Keratinocyte (primary cell): Measurements from ENCODE around the gene PYGB. TPM values are rescaled to one million over a fixed set of nuclear protein-coding genes. Genes with fewer than 3 reads are reported as not detected.

Source experiments
- DNase-seq: peaks from one replicate; pipeline ENCODE4 v3.0.0-alpha.2; 2011; ENCODE audit warnings: low read depth, missing footprints, low spot score
- FAIRE-seq: peaks from 2 replicates; lab custom pipeline; 2011; peaks lifted over from hg19 to GRCh38; lab: Jason Lieb, UNC
- H2AFZ ChIP-seq: 2 replicates; pipeline ENCODE4 v1.6.0; 2012; ENCODE audit warnings: low read length, control low read depth, inconsistent platforms; ENCODE audit not compliant: control insufficient read depth
- H3K27ac ChIP-seq: 2 replicates; pipeline ENCODE4 v1.5.1; 2011; ENCODE audit warnings: low read length; ENCODE audit not compliant: control insufficient read depth, insufficient read depth
- H3K27me3 ChIP-seq: 3 replicates; pipeline ENCODE4 v1.6.0; 2011; ENCODE audit warnings: low read length; ENCODE audit not compliant: control insufficient read depth, insufficient read depth; ENCODE audit errors: extremely low read depth
- H3K36me3 ChIP-seq, 2 experiments: 2 replicates in 1 of 2; 3 replicates in 1 of 2; pipeline ENCODE4 v1.5.1; 2011; ENCODE audit warnings: low read length in 2 of 2, mild to moderate bottlenecking in 1 of 2; ENCODE audit not compliant: control insufficient read depth in 2 of 2, insufficient read depth in 2 of 2; ENCODE audit errors: extremely low read depth in 1 of 2
- H3K4me1 ChIP-seq: 3 replicates; pipeline ENCODE4 v1.5.1; 2011; ENCODE audit warnings: low read length; ENCODE audit not compliant: control insufficient read depth, insufficient read depth; ENCODE audit errors: extremely low read depth
- H3K4me2 ChIP-seq: 3 replicates; pipeline ENCODE4 v1.6.0; 2011; ENCODE audit warnings: low read depth, low read length; ENCODE audit not compliant: control insufficient read depth, insufficient read depth; ENCODE audit errors: extremely low read depth
- H3K4me3 ChIP-seq, 3 experiments: fragments of 200-600 bp in 1 of 3; sonication (generic) in 1 of 3; 2 replicates in 2 of 3; 3 replicates in 1 of 3; pipeline ENCODE4 v1.5.1; 2011 to 2016; ENCODE audit warnings: low read length in 3 of 3, mild to moderate bottlenecking in 3 of 3, control low read depth in 2 of 3, inconsistent platforms in 1 of 3, low read depth in 1 of 3, mixed read lengths in 1 of 3, mixed run types in 1 of 3, moderate library complexity in 1 of 3; ENCODE audit not compliant: control insufficient read depth in 2 of 3, insufficient read depth in 2 of 3; ENCODE audit errors: extremely low read depth in 1 of 3
- H3K79me2 ChIP-seq: 2 replicates; pipeline ENCODE4 v1.6.0; 2012; ENCODE audit warnings: low read length; ENCODE audit not compliant: control insufficient read depth, insufficient read depth
- H3K9ac ChIP-seq: 3 replicates; pipeline ENCODE4 v1.6.0; 2011; ENCODE audit warnings: low read length; ENCODE audit not compliant: control insufficient read depth, insufficient read depth; ENCODE audit errors: extremely low read depth
- H3K9me1 ChIP-seq: 3 replicates; pipeline ENCODE4 v1.6.0; 2011; ENCODE audit warnings: low read length; ENCODE audit not compliant: control insufficient read depth, insufficient read depth; ENCODE audit errors: extremely low read depth
- H3K9me3 ChIP-seq: 2 replicates; pipeline ENCODE4 v1.5.1; 2012; ENCODE audit warnings: low read depth, low read length; ENCODE audit not compliant: control insufficient read depth
- H4K20me1 ChIP-seq: 3 replicates; pipeline ENCODE4 v1.6.0; 2011; ENCODE audit warnings: low read length; ENCODE audit not compliant: control insufficient read depth, insufficient read depth; ENCODE audit errors: extremely low read depth
- EZH2 ChIP-seq: IDR thresholded peaks from one replicate; pipeline ENCODE4 v1.6.1; 2012; ENCODE audit warnings: inconsistent platforms, mild to moderate bottlenecking, low read length, moderate library complexity
- dilution Hi-C: fragments of 300-500 bp; cut with MboI; formaldehyde crosslinking; loops from one replicate; pipeline ENCODE4 v1.7.0; 2020; ENCODE audit warnings: low sequenced_read_pairs; ENCODE audit not compliant: extremely low pct_ligation_motif_present
- polyA plus RNA-seq, 5 experiments: library from polyadenylated mRNA; depleted of rRNA in 3 of 5; stranded (reverse) in 3 of 5; stranded (forward) in 1 of 5; unstranded in 1 of 5; fragments of >200 nt; gene quantifications; 1 replicate in 1 of 5; 2 replicates in 3 of 5; 3 replicates in 1 of 5; pipeline versions ENCODE4 v1.2.1 to v1.2.3, GENCODE V29; 2011 to 2012; ENCODE audit warnings: missing spikeins in 2 of 5, low read depth in 1 of 5, low replicate concordance in 1 of 5
- TF ChIP-seq, protein P1 (sequence below), 3 experiments: IDR thresholded peaks in 1 of 3; conservative IDR thresholded peaks in 1 of 3; optimal IDR thresholded peaks in 1 of 3; 2 replicates in 2 of 3; 3 replicates in 1 of 3; pipeline versions ENCODE3 to v1.5.1; 2011; ENCODE audit warnings: low read length in 3 of 3, mild to moderate bottlenecking in 3 of 3, moderate library complexity in 2 of 3, control low read depth in 1 of 3, inconsistent platforms in 1 of 3; ENCODE audit not compliant: insufficient read depth in 2 of 3; ENCODE audit errors: extremely low read depth in 1 of 3

Gene PYGB
- polyA plus RNA-seq, 1 donor (not counting 4 experiments of a cell fraction or from before 2014, with no cell fraction given), result 78.3 TPM

DNA sequence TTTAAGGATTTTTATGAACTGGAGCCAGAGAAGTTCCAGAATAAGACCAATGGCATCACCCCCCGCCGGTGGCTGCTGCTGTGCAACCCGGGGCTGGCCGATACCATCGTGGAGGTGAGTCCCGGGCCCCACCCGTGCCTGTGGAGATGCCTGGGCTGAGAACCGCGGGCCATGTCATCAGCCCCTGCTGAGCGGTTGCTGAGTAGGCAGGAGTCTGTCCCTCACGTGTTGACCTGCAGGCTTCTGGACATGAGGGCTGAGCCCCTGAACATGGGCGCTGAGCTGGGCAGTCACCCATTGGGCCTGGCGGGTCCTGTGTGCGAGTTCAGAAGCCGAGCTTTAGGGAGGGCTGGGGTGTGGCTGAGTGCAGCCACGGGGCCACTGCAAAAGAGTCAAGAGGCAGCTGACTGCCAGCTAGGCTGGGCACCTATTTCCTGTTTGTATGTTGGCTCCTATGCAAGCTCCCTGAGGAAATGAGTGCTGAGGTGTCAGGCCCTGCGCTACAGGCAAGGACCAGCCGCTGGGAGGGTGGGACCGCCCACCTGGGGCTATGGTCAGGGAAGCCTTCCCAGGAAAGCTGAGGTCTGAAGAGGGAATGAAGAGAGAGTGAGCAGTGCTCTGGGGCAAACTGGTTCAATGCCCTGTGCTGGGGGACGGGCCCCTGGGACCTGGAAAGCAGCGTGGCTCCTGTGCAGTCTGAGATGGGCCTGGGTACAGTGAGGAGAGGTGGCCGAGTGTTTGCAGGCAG is 34.3 kb downstream of the PYGB start:
- H3K9me3 ChIP-seq, result no peaks in the 10 kb centered on the region
- H3K79me2 ChIP-seq, result peaks cover 2% of the 10 kb centered on the region
- H2AFZ ChIP-seq, result no peak overlapping the region
- no peaks in the 10 kb centered on the region for H3K9me1 ChIP-seq
- no peaks in the 10 kb centered on the region for H3K4me1 ChIP-seq
- H3K36me3 ChIP-seq, result peaks cover 77 to 79% of the 10 kb centered on the region in 2 experiments
- dilution Hi-C loops, result no loop called here
- no peak for FAIRE-seq
- TF ChIP-seq EZH2, result no peak
- peaks cover 6% of the 10 kb centered on the region for H4K20me1 ChIP-seq
- H3K4me3 ChIP-seq, result no peak overlapping the region
- no peaks in the 10 kb centered on the region for H3K27me3 ChIP-seq
- no peak overlapping the region for H3K9ac ChIP-seq
- H3K27ac ChIP-seq, result no peak overlapping the region
- no peak for DNase-seq
- H3K4me2 ChIP-seq, result no peak overlapping the region

DNA sequence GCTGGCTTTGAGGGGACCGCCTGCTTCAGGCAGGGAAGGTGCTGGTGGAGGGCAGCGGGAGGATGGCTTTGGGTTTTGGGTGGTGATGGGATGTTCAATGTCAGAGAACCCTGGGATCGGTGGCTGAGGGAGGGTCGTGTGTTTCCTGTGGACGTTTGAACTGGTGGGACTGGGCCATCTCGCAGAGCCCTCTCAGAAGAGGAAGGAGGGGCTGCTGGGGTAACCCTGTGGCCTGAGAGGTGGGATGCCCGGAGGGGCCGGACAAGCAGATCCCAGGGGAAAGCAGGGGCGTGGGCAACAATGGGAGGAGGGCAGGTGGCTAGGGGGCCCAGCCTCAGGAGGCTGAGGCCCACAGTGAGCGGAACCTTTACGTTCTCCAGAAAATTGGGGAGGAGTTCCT is 34.9 kb downstream of the PYGB start:
- no peak overlapping the region for H2AFZ ChIP-seq
- H3K9me3 ChIP-seq, result no peaks in the 10 kb centered on the region
- H4K20me1 ChIP-seq, result peaks cover 6% of the 10 kb centered on the region
- no peak for FAIRE-seq
- TF ChIP-seq EZH2, result no peak
- TF ChIP-seq, protein P1, sequence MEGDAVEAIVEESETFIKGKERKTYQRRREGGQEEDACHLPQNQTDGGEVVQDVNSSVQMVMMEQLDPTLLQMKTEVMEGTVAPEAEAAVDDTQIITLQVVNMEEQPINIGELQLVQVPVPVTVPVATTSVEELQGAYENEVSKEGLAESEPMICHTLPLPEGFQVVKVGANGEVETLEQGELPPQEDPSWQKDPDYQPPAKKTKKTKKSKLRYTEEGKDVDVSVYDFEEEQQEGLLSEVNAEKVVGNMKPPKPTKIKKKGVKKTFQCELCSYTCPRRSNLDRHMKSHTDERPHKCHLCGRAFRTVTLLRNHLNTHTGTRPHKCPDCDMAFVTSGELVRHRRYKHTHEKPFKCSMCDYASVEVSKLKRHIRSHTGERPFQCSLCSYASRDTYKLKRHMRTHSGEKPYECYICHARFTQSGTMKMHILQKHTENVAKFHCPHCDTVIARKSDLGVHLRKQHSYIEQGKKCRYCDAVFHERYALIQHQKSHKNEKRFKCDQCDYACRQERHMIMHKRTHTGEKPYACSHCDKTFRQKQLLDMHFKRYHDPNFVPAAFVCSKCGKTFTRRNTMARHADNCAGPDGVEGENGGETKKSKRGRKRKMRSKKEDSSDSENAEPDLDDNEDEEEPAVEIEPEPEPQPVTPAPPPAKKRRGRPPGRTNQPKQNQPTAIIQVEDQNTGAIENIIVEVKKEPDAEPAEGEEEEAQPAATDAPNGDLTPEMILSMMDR (optimal IDR thresholded peaks at IDR 0.05 in 1 of 3, IDR thresholded peaks at IDR 0.05 in 1 of 3, conservative IDR thresholded peaks at IDR 0.05 in 1 of 3; ENCODE audit: extremely low read depth in 1 of 3, insufficient read depth in 2 of 3, low read length in 3 of 3), result no peak
- H3K9ac ChIP-seq, result no peak overlapping the region
- H3K27me3 ChIP-seq, result no peaks in the 10 kb centered on the region
- no peaks in the 10 kb centered on the region for H3K4me1 ChIP-seq
- no peak overlapping the region for H3K27ac ChIP-seq
- H3K36me3 ChIP-seq, result peaks cover 75 to 79% of the 10 kb centered on the region in 2 experiments
- H3K79me2 ChIP-seq, result peaks cover 2% of the 10 kb centered on the region
- H3K9me1 ChIP-seq, result no peaks in the 10 kb centered on the region
- dilution Hi-C loops, result no loop called here
- H3K4me3 ChIP-seq, result no peak overlapping the region
- no peak overlapping the region for H3K4me2 ChIP-seq
- DNase-seq, result no peak
